WTC11 (cell line): ENCODE results near the gene CRTC3. TPM values are rescaled to one million over a fixed set of nuclear protein-coding genes. Genes with fewer than 3 reads are reported as not detected.

Experiments
- ATAC-seq: fragments of 200-7000 bp; cut with Tn5 transposase; 2 replicates; pipeline ENCODE4 v1.10.0; 2021; ENCODE audit warnings: mild to moderate bottlenecking, moderate library complexity
- CTCF ChIA-PET: fragments of 300-600 bp; sonication (Branson Sonifier 250); formaldehyde crosslinking; loops from one replicate; lab custom pipeline; 2021; ENCODE audit warnings: antibody characterized with exemption; lab: Charles Lee
- POLR2A ChIA-PET: fragments of 350-600 bp; sonication (Branson Sonifier 250); formaldehyde crosslinking; loops from one replicate; lab custom pipeline; 2021; ENCODE audit warnings: antibody characterized with exemption; lab: Charles Lee
- DNase-seq: peaks from one replicate; pipeline ENCODE4 v3.0.0; 2021; ENCODE audit warnings: low spot score
- H3K27ac Mint-ChIP-seq: 2 replicates; pipeline ENCODE4 v1.8.0; 2021; ENCODE audit warnings: mixed read lengths
- H3K27me3 Mint-ChIP-seq: 2 replicates; pipeline ENCODE4 v1.8.0; 2021; ENCODE audit warnings: low read depth, mild to moderate bottlenecking, moderate library complexity, mixed read lengths
- H3K36me3 Mint-ChIP-seq: 2 replicates; pipeline ENCODE4 v1.8.0; 2021; ENCODE audit warnings: mixed read lengths
- H3K4me1 Mint-ChIP-seq: 2 replicates; pipeline ENCODE4 v1.8.0; 2022; ENCODE audit warnings: mixed read lengths
- H3K4me3 Mint-ChIP-seq: 2 replicates; pipeline ENCODE4 v1.8.0; 2021; ENCODE audit warnings: mild to moderate bottlenecking, moderate library complexity, mixed read lengths
- H3K9me3 Mint-ChIP-seq: 2 replicates; pipeline ENCODE4 v1.8.0; 2021; ENCODE audit warnings: mixed read lengths
- AFF4 ChIP-seq: sonication (generic); formaldehyde crosslinking; IDR thresholded peaks from 2 replicates; pipeline ENCODE4 v1.8.1; 2023; ENCODE audit warnings: mild to moderate bottlenecking, missing genetic modification reagents, borderline replicate concordance
- E2F1 ChIP-seq: sonication (generic); formaldehyde crosslinking; IDR thresholded peaks from 2 replicates; pipeline ENCODE4 v1.8.0; 2022; ENCODE audit warnings: mild to moderate bottlenecking, missing genetic modification reagents
- ELF4 ChIP-seq: sonication (generic); formaldehyde crosslinking; IDR thresholded peaks from 2 replicates; pipeline ENCODE4 v1.8.1; 2022; ENCODE audit warnings: low read depth, mild to moderate bottlenecking, moderate library complexity, missing genetic modification reagents
- EMX1 ChIP-seq: fragments of 250-450 bp; sonication (Bioruptor Pico); IDR thresholded peaks from 2 replicates; pipeline ENCODE4 v1.8.0; 2021; ENCODE audit warnings: mild to moderate bottlenecking
- ERG ChIP-seq: fragments of 250-450 bp; sonication (Bioruptor Pico); IDR thresholded peaks from 2 replicates; pipeline ENCODE4 v1.8.0; 2021; ENCODE audit warnings: mild to moderate bottlenecking
- ESRRA ChIP-seq: sonication (generic); formaldehyde crosslinking; IDR thresholded peaks from 2 replicates; pipeline ENCODE4 v1.8.1; 2022; ENCODE audit warnings: mild to moderate bottlenecking, missing genetic modification reagents, borderline replicate concordance
- GTF2I ChIP-seq: fragments of 250-450 bp; sonication (Bioruptor Pico); conservative IDR thresholded peaks from 2 replicates; pipeline ENCODE4 v1.4.0; 2021; ENCODE audit warnings: mild to moderate bottlenecking
- JAZF1 ChIP-seq: fragments of 250-450 bp; sonication (Bioruptor Pico); IDR thresholded peaks from 2 replicates; pipeline ENCODE4 v1.9.0; 2021; ENCODE audit warnings: moderate library complexity, mild to moderate bottlenecking, inconsistent platforms
- JUN ChIP-seq: sonication (generic); formaldehyde crosslinking; IDR thresholded peaks from 2 replicates; pipeline ENCODE4 v1.8.0; 2023; ENCODE audit warnings: mild to moderate bottlenecking, missing genetic modification reagents
- KAT7 ChIP-seq: sonication (generic); formaldehyde crosslinking; IDR thresholded peaks from 2 replicates; pipeline ENCODE4 v1.8.1; 2023; ENCODE audit warnings: missing genetic modification reagents, mild to moderate bottlenecking, borderline replicate concordance
- MLX ChIP-seq: sonication (generic); formaldehyde crosslinking; IDR thresholded peaks from 2 replicates; pipeline ENCODE4 v1.8.1; 2023; ENCODE audit warnings: mild to moderate bottlenecking, missing genetic modification reagents, moderate library complexity
- MXD4 ChIP-seq: fragments of 250-450 bp; sonication (Bioruptor Pico); IDR thresholded peaks from 2 replicates; pipeline ENCODE4 v1.8.0; 2021; ENCODE audit warnings: mild to moderate bottlenecking, moderate library complexity, borderline replicate concordance
- NR1H2 ChIP-seq: sonication (generic); formaldehyde crosslinking; IDR thresholded peaks from 2 replicates; pipeline ENCODE4 v1.9.0; 2021; ENCODE audit warnings: mild to moderate bottlenecking, moderate library complexity, missing genetic modification reagents
- RELA ChIP-seq: sonication (generic); formaldehyde crosslinking; IDR thresholded peaks from 2 replicates; pipeline ENCODE4 v1.8.1; 2022; ENCODE audit warnings: missing genetic modification reagents, mild to moderate bottlenecking, borderline replicate concordance
- SP1 ChIP-seq: sonication (generic); formaldehyde crosslinking; conservative IDR thresholded peaks from 2 replicates; pipeline ENCODE4 v1.8.1; 2022; ENCODE audit warnings: missing genetic modification reagents
- TEAD4 ChIP-seq: sonication (generic); formaldehyde crosslinking; IDR thresholded peaks from 2 replicates; pipeline ENCODE4 v1.8.0; 2022; ENCODE audit warnings: mild to moderate bottlenecking, missing genetic modification reagents
- TP53 ChIP-seq: sonication (generic); formaldehyde crosslinking; IDR thresholded peaks from 2 replicates; pipeline ENCODE4 v1.8.1; 2023; ENCODE audit warnings: mild to moderate bottlenecking, missing genetic modification reagents
- ZBTB43 ChIP-seq: sonication (generic); formaldehyde crosslinking; IDR thresholded peaks from 2 replicates; pipeline ENCODE4 v1.8.1; 2023; ENCODE audit warnings: mild to moderate bottlenecking, missing genetic modification reagents
- ZNF281 ChIP-seq: sonication (generic); formaldehyde crosslinking; IDR thresholded peaks from 2 replicates; pipeline ENCODE4 v1.8.0; 2023; ENCODE audit warnings: mild to moderate bottlenecking, missing genetic modification reagents
- ZNF671 ChIP-seq: fragments of 250-450 bp; sonication (Bioruptor Pico); IDR thresholded peaks from 2 replicates; pipeline ENCODE4 v1.8.0; 2021; ENCODE audit warnings: mild to moderate bottlenecking
- total RNA-seq: library from RNA; stranded (reverse); gene quantifications from 3 replicates; pipeline ENCODE4 v1.2.3, GENCODE V29; 2021

Gene CRTC3
- total RNA-seq, 1 experiment from 2014 or later: 8.4 TPM

- TF ChIP-seq ZNF671 (CRISPR knock-in tag) (no peak), AFF4 (CRISPR knock-in tag) (no peak), GTF2I (CRISPR knock-in tag) (no peak), ZBTB43 (CRISPR knock-in tag) (no peak), TEAD4 (CRISPR knock-in tag) (no peak), E2F1 (CRISPR knock-in tag) (no peak), MLX (CRISPR knock-in tag) (no peak), JUN (CRISPR knock-in tag) (no peak), ERG (CRISPR knock-in tag) (no peak), TP53 (CRISPR knock-in tag) (no peak), KAT7 (CRISPR knock-in tag) (no peak), ELF4 (CRISPR knock-in tag) (no peak), JAZF1 (CRISPR knock-in tag) (no peak), ESRRA (CRISPR knock-in tag) (no peak), EMX1 (CRISPR knock-in tag) (no peak), RELA (CRISPR knock-in tag) (no peak), MXD4 (CRISPR knock-in tag) (no peak), NR1H2 (CRISPR knock-in tag) (no peak), ZNF281 (no peak), SP1 (CRISPR knock-in tag) (no peak)
- H3K9me3 Mint-ChIP-seq: no peaks in the 10 kb centered on the region
- no peak for ATAC-seq
- H3K27ac Mint-ChIP-seq: no peak overlapping the region
- H3K36me3 Mint-ChIP-seq: no peaks in the 10 kb centered on the region
- ChIA-PET CTCF (interaction anchor here (0.9 to 2.5 kb wide), 12 partner anchors 9 to 337 kb away, joined by 3 to 12 read pairs (median 4); partner anchors contain the start of gene HDDC3), POLR2A (no interaction called here)
- peaks cover 11% of the 10 kb centered on the region for H3K4me1 Mint-ChIP-seq
- no peak for DNase-seq
- no peaks in the 10 kb centered on the region for H3K27me3 Mint-ChIP-seq
- H3K4me3 Mint-ChIP-seq: no peak overlapping the region
Measured at GRCh38 chr15:90619939-90620338, 90.2 kb downstream of the CRTC3 start.
